ENCODE data around the gene ZNF99. TPM values are rescaled to one million over a fixed set of nuclear protein-coding genes. Genes with fewer than 3 reads are reported as not detected.
"Not testable (repeated sequence)": the region's sequence is repeated elsewhere in the genome, so short reads cannot be mapped to it uniquely, and the experiment has no call there.

Gene ZNF99
- total RNA-seq, result 0.14 TPM

DNA sequence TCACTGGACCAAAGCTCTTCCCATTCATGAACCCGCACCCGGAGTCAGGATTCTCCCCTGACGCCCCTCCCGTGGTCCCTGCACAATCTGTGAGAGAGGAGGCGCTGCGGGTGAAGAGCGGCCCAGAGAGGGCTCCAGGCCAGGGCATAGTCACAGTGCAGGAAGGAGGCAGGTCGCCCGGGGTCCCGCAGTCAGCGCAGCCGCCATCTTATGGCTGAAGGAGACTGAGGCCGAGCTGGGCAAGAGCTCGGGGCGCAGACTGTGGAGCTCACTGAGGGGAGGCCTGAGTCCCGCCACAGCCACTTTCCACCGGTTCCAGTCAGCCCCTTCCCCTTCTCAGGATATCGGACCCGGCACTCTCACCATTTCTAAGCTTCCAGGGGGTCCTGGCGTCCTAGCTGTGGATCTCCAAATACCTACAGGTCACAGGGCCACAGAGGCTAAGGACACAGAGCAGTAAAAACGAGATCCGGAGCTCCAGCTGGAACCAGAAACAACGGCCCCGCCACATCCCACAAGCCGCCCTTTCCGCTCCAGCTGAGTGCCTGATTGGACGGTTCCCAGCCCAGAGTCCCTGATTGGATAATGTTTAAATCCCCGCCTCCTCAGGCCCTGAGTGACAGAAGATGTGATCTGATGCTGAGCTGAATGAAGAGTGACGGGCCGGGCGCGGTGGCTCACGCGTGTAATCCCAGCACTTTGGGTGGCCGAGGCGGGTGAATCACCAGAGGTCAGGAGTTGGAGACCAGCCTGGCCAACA is at the start of gene ZNF99:
TSS of gene ZNF99 (minus strand) at position 501 of the 760 bp plus-strand sequence. CDS start at position 366, 135 bp downstream.
- DNase-seq (ENCODE audit: low spot score), result peak; percentile 33

DNA sequence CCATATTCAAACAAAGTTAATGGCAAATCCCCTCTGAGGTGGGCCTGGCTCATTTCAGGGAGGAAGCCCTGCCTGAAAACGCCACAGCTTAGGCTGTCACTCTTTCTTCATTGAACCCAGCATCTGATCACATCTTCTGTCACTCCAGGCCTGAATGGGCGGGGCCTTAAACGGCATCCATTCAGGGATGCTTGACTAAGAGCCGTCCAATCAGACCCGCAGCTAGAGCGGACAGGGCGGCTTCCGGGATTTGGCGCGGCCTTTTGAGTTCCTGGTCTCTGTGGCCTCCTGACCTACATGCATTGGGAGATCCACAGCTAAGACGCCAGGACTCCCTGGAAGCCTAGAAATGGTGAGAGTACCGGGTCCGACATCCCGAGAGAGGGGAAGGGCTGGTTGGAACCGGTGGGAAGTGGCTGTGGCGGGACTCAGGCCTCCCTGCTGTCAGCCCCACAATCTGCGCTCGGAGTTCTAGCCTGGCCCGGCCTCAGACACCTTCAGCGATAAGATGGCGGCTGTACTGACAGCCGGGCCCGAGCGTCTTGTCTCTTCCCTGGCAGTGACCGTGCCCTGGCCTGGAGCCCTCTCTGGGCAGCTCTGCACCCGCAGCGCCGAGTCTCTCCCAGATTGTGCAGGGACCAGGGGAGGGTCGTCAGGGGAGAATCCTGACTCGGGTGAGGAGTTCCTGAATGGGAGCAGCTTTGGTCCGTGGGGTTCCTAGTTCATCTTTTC is 48.2 kb upstream of the ZNF99 start, which contains the start of gene ZNF723:
TSS of gene ZNF723 (plus strand) at position 261 of the 732 bp plus-strand sequence. CDS start at position 350, 89 bp downstream.
- no peak for DNase-seq (ENCODE audit: low spot score)

DNA sequence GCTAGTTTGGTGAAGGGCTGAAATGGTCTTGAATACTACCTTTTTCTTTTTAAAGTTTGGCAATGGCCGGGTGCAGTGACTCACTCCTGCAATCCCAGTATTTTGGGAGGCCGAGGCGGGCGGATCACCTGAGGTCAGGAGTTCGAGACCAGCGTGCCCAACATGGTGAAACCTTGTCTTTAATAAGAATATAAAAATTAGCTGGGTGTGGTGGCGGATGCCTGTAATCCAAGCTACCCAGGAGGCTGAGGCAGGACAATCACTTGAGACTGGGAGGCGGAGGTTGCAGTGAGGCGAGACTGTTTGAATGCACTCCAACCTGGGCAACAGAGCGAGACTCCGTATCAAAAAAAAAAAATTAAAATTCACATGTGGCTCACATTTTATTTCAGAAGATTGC is 47.3 kb upstream of the ZNF99 start:
- no peak for DNase-seq (ENCODE audit: low spot score)

DNA sequence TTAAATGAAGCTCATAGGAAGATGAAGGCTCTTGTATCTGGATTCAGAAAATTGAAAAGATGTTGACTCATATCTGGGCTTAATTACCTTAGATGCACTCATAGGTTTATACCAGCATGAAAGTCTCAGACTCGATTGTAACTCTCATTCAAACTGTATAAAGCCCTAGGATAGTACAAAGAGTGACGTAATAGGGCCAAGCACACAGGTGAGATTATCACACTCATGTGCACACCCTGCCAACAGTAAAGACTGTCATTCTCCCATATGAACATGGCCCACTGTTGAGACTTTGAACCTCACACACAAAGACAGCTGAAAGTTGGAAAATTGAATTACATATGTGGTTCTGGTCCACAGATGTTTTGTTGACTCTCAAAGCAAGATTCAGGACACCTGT is 30.2 kb upstream of the ZNF99 start:
- no peak for DNase-seq (ENCODE audit: low spot score)

DNA sequence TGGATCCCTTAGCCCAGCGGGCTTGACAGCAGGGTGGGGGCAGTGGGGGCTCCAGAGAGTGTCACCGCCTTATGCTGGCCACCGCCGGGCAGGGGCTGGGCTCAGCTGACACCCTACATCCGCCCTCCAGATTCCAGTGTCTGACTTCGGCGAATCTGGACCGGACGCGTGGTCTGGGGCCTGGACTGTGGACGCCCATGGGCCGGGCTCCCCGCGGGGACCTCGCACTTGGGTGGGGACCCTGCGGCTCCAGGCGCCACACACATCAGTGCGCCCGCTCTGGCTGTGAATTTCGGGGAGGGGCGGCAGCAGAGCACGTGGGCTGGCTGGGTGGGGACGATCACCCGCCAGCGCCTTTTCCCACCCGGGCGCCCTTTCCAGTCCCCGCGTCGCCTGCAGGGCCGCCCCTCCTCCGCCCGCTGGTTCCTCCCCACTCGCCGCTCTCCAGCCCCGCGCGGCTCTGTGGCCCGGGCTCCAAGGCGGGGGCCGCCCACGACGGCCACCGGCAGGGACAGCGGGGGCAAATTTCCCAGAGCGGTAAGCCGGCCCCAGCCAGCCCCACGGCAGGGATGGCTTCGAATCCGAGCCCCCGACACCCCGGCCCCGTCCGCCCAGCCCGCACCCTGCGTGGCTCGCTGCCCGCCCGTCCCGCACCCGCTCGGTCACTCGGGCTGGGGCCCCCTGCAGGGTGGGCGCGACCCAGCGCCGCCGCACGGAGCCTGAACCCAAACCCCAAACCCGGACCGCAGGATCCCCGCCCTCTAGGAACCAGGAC is 23.3 kb upstream of the ZNF99 start:
- no peak for DNase-seq (ENCODE audit: low spot score)

DNA sequence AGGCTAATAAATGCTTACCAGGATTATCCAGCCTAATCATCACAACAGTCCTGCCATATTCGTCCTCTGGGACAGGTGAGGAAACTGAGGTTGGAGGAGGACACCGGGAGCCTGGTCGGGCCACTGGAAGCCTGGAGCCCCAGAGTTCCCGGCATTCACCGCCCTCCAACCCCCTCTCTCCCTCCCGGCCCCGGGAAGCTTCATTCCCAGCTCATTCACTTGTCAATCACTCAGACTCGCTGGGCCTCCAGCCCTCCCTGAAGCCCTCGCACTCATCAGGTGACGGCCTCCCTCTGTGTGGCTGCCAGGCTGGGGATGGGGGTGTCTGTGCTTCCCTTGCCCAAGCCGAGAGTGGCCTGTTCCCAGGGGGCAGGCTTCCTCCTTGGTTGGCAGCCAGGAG is 22.5 kb upstream of the ZNF99 start:
- DNase-seq (ENCODE audit: low spot score), result no peak

DNA sequence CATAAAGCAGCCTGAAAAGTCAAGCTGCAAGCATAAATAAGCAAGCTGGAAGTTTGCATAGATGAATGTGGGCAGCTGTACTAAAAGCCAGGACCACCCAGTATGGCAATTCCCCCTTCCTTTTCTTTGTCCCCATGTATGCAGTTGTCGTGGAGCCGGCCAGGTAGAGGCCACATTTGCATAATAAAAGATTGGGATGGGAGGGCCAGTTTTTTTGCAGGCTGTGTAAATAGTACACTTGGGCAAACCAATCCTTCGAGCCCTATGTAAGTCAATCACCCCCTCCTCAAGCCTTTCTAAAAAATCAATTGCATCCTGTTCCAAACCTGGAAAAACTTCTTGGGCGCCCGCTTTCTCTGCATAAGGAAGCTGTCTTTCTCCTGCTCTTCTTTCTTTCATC is 13.1 kb upstream of the ZNF99 start:
- no peak for DNase-seq (ENCODE audit: low spot score)

DNA sequence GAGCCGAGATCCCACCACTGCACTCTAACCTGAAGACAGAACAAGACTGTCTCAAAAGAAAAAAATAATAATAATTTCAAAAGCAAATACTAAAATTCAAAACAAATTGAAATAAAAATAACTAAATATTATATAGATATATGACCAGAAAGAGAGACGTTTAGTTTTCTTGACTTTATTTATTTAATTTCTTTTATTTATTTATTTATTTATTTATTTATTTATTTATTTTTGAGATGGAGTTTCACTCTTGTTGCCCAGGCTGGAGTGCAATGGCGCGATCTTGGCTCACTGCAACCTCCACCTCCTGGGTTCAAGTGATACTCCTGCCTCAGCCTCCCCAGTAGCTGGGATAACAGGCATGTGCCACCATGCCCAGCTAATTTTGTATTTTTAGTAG is 8.9 kb upstream of the ZNF99 start:
- DNase-seq (ENCODE audit: low spot score), result not testable (repeated sequence)

DNA sequence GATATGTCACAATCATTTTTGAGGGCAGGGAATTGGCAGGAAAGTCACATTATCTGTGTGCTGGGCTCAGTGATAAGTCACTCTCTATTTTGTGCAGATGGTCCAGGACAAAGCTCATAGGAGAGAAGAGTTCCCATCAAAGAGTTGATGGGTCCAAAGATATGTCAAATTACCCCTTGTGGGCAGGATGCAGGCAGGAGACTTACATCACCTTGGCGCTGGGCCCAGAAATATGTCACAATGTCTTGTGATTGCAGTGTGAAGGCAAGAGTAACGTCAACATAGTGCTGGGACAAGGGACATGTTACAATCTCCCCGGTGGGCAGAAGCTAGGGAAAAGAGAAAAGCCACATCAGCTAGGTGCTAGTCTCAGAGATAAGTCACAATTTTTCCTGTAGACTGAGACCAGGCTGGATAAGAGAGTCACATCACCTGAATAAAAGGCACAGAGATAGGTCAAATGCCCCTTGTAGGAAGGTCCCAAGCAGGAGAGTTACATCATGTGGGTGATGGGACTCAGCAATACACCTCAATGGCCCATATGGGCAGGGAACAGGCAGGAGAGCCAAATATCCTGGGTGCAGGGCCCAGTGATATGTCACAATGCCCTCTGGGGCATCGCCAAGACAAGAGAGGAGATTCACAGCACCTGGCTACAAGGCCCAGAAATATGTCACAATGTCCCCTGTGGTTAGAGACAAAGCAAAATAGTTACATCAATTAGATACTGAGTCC is 47.9 kb downstream of the ZNF99 start:
- DNase-seq (ENCODE audit: low spot score), result no peak

DNA sequence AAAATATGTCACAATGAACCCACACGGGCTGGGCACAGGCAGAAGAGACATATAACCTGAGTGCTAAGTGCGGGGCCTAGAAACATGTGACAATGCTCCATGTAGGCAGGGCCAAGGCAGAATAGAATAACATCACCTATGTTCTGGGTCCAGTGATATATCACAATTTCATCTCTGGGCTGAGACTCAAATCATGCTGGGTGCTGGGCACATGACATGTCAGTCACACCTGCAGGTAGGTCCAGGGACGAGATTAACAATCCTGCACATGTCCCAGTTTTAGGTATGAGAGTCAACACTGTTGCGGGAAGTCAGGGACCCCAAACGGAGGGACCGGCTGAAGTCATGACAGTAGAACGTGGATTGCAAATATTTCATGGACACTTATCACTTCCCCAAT is 50.3 kb downstream of the ZNF99 start:
- no peak for DNase-seq (ENCODE audit: low spot score)

DNA sequence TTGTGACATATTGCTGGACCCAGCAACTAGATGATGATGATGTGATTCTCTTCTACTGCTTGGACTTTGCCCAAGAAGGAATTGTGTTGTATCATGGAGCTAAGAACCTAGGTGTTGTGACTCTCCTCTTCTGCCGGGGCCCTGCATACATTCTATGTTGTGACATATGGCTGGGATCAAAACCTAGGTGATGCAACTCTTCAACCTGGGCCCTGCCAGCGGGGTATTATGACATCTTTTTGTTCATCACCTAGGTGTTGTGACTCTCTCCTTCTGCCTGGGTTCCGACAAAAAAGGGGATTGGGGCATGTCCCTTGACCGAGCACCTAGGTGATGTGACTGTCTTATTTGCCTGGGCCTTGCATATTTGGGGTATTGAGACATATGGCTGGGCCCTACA is 55.7 kb downstream of the ZNF99 start:
- not testable (repeated sequence) for DNase-seq (ENCODE audit: low spot score)

DNA sequence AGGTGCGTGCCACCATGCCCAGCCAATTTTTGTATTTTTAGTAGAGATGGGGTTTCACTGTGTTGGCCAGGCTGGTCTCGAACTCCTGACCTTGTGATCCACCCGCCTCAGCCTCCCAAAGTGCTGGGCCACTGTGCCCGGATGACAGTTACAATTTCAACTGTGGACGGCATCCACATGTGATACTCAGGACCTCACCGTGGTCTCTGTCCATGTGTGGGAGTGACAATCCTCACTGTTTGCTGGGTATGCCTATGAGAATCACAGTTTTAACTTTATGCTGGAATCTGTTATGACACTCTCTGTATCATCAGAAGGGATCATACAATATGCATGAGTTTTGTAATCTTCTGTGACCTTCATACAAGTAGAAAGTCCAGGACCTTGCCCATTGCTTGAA is 62.4 kb downstream of the ZNF99 start:
- not testable (repeated sequence) for DNase-seq (ENCODE audit: low spot score)

DNA sequence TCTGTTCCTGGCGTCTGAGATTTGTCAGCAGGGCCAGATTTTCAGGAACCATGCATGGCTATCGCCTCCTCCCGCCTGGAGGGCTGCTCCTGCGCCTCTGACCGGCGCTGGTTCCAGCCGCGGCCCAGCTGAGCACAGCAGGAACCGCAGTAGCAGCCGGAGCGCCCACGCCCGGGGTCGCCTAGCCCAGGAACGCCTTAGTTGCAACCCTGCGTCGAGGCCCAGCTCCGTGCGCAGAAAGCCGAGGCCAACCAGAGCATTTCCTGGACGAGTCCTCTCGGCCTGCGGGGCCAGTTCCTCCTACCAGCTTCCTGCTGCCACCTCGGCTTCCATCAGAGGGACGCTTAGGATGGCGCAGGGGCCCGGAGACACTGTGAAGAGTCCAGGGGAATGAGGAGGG is 75.0 kb downstream of the ZNF99 start:
- no peak for DNase-seq (ENCODE audit: low spot score)

DNA sequence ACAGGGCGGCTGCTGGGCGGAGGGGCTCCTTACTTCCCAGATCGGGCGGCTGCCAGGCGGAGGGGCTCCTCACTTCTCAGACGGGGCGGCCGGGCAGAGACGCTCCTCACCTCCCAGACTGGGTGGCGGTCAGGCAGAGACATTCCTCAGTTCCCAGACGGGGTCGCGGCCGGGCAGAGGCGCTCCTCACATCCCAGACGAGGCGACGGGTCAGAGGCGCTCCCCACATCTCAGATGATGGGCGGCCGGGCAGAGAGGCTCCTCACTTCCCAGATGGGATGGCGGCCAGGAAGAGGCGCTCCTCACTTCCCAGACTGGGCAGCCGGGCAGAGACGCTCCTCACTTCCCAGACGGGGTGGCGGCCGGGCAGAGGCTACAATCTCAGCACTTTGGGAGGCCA is 80.9 kb downstream of the ZNF99 start:
- not testable (repeated sequence) for DNase-seq (ENCODE audit: low spot score)

DNA sequence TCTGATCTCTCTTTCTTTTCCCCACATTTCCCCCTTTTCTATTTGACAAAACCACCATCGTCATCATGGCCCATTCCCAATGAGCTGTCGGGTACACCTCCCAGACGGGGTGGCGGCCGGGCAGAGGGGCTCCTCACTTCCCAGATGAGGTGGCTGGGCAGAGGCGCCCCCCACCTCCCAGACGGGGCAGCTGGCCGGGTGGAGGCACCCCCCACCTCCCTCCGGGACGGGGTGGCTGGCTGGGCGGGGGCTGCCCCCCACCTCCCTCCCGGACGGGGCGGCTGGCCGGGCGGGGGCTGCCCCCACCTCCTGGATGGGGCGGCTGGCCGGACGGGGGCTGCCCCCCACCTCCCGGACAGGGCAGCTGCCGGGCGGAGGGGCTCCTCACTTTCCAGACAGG is 81.3 kb downstream of the ZNF99 start:
- not testable (repeated sequence) for DNase-seq (ENCODE audit: low spot score)

Other genes starting within 250 kb of the ZNF99 start
- gene ZNF492, start 149.8 kb downstream of the ZNF99 start, total RNA-seq, result 0.14 TPM
- not detected for gene ZNF723, start 48.1 kb upstream of the ZNF99 start, total RNA-seq
- 1.3 TPM for gene ZNF728, start 219.0 kb upstream of the ZNF99 start, total RNA-seq

All from mucosa of gallbladder (tissue), 1 donor.